ENCODE results near the gene TUBGCP3. TPM values are rescaled to one million over a fixed set of nuclear protein-coding genes. Genes with fewer than 3 reads are reported as not detected.
"Not testable (repeated sequence)": the region's sequence is repeated elsewhere in the genome, so short reads cannot be mapped to it uniquely, and the experiment has no call there.

The TUBGCP3 gene
- polyA plus RNA-seq, 1 donor from 2014 or later = 20.3 TPM

- Histone ChIP-seq H3K4me3 (ENCODE audit: low read length) (no peak overlapping the region), H3F3A (ENCODE audit: insufficient read depth, low read length, poor library complexity, severe bottlenecking) (no peaks in the 10 kb centered on the region), H3K9me2 (ENCODE audit: insufficient read depth, low read length) (no peaks in the 10 kb centered on the region), H4K20me1 (ENCODE audit: insufficient read depth) (no peaks in the 10 kb centered on the region), H3K36me3 (ENCODE audit: insufficient read depth, low read length) (peaks cover 12% of the 10 kb centered on the region), H3K27ac (ENCODE audit: low read length) (no peak overlapping the region), H3K9ac (ENCODE audit: low read length) (no peak overlapping the region), H3K79me2 (replicated peaks; ENCODE audit: insufficient read depth, low read length) (no peaks in the 10 kb centered on the region), H3K9me3 (ENCODE audit: low read length) (no peaks in the 10 kb centered on the region), H2AFZ (ENCODE audit: low read depth, low read length) (no peak overlapping the region), H3K27me3 (ENCODE audit: insufficient read depth, low read depth, low read length) (no peaks in the 10 kb centered on the region), H3K4me2 (ENCODE audit: low read length) (no peak overlapping the region)
- TF ChIP-seq MXI1 (conservative IDR thresholded peaks at IDR 0.05; ENCODE audit: poor library complexity, severe bottlenecking) (no peak), SMC3 (conservative IDR thresholded peaks at IDR 0.05; ENCODE audit: poor library complexity) (no peak), RAD21 (conservative IDR thresholded peaks at IDR 0.05) (no peak), EZH2 (IDR thresholded peaks at IDR 0.05; ENCODE audit: borderline replicate concordance, insufficient read depth, low read length, poor library complexity, severe bottlenecking) (no peak)
These were observed 31.4 kb downstream of the TUBGCP3 start for GRCh38 chr13:112556600-112556999.

GRCh38 chr13:112554214-112554850, 33.6 kb downstream of the TUBGCP3 start:
- TF ChIP-seq RAD21 (conservative IDR thresholded peaks at IDR 0.05) (no peak), TAF1 (IDR thresholded peaks at IDR 0.05; ENCODE audit: low read depth) (no peak), EZH2 (IDR thresholded peaks at IDR 0.05; ENCODE audit: borderline replicate concordance, insufficient read depth, low read length, poor library complexity, severe bottlenecking) (no peak), EP300 (conservative IDR thresholded peaks at IDR 0.05; ENCODE audit: poor library complexity, severe bottlenecking) (no peak), REST (IDR thresholded peaks at IDR 0.05; ENCODE audit: borderline replicate concordance) (no peak), SMC3 (conservative IDR thresholded peaks at IDR 0.05; ENCODE audit: poor library complexity) (no peak), POLR2AphosphoS5 (IDR thresholded peaks at IDR 0.05) (no peak), MXI1 (conservative IDR thresholded peaks at IDR 0.05; ENCODE audit: poor library complexity, severe bottlenecking) (no peak), CTCF (IDR thresholded peaks at IDR 0.05; ENCODE audit: poor library complexity, severe bottlenecking) (no peak)
- Histone ChIP-seq H2AFZ (ENCODE audit: low read depth, low read length) (no peak overlapping the region), H3K79me2 (replicated peaks; ENCODE audit: insufficient read depth, low read length) (no peaks in the 10 kb centered on the region), H3K4me3 (ENCODE audit: low read length) (no peak overlapping the region), H3K9me2 (ENCODE audit: insufficient read depth, low read length) (no peaks in the 10 kb centered on the region), H3K4me2 (ENCODE audit: low read length) (no peak overlapping the region), H3K9me3 (ENCODE audit: low read length) (no peaks in the 10 kb centered on the region), H3K9ac (ENCODE audit: low read length) (no peak overlapping the region), H3K36me3 (ENCODE audit: insufficient read depth, low read length) (peaks cover 12% of the 10 kb centered on the region), H3K27me3 (ENCODE audit: insufficient read depth, low read depth, low read length) (no peaks in the 10 kb centered on the region), H3K27ac (ENCODE audit: low read length) (no peak overlapping the region), H3F3A (ENCODE audit: insufficient read depth, low read length, poor library complexity, severe bottlenecking) (no peaks in the 10 kb centered on the region), H4K20me1 (ENCODE audit: insufficient read depth) (no peaks in the 10 kb centered on the region)

- H3K9ac ChIP-seq (ENCODE audit: low read length); H3K27me3 ChIP-seq (ENCODE audit: insufficient read depth, low read depth, low read length); H3K9me2 ChIP-seq (ENCODE audit: insufficient read depth, low read length); H3K79me2 ChIP-seq (replicated peaks; ENCODE audit: insufficient read depth, low read length); H3K27ac ChIP-seq (ENCODE audit: low read length); H4K20me1 ChIP-seq (ENCODE audit: insufficient read depth); H2AFZ ChIP-seq (ENCODE audit: low read depth, low read length); H3F3A ChIP-seq (ENCODE audit: insufficient read depth, low read length, poor library complexity, severe bottlenecking); H3K36me3 ChIP-seq (ENCODE audit: insufficient read depth, low read length); H3K9me3 ChIP-seq (ENCODE audit: low read length); H3K4me3 ChIP-seq (ENCODE audit: low read length); H3K4me2 ChIP-seq (ENCODE audit: low read length): not testable (repeated sequence)
These were observed 39.0 kb downstream of the TUBGCP3 start for GRCh38 chr13:112548975-112549374.
